ENCODE measurements around the gene UCHL1.

DNA sequence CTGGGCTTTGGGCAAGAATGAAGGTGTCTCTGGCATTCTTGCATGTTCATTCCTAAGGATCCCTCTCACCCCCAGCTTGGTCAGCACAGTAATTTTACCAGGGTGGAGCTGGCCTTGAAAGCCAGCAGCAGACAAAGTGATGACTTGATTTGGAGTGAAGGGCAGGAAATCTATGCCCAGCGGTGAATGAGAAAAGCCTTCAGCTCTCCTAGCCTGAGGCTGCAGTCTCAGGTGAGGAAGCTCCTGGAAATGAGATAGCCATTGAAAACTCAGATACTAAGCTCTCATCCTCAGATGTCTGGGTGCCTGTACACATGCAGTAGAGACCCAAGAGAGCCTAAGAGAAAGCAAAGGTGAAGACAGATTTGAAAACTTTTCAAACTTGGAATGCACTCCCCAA is 10.7 kb upstream of the UCHL1 start:
- TF ChIP-seq POLR2AphosphoS5 (IDR thresholded peaks at IDR 0.05; ENCODE audit: borderline replicate concordance, low read depth, low read length): no peak
- TF ChIP-seq EZH2 (IDR thresholded peaks at IDR 0.05): no peak
- no peak for TF ChIP-seq FOXP2 (optimal IDR thresholded peaks at IDR 0.05; ENCODE audit: control extremely low read depth, extremely low read length, insufficient read depth)

All from SK-N-MC (cell line).